ENCODE measurements around the gene EPHA10. TPM values are rescaled to one million over a fixed set of nuclear protein-coding genes. Genes with fewer than 3 reads are reported as not detected.

The EPHA10 gene
- total and polyA plus RNA-seq, 10 donors: 0.02 to 0.43 (median 0.10) TPM; not detected in 3

- Histone ChIP-seq H3K27me3 (replicated peaks in 1 of 7) (peaks cover 0 to 33% (median 0%) of the 10 kb centered on the region in 7 donors), H3K27ac (no peak overlapping the region), H3K4me1 (no peaks in the 10 kb centered on the region), H3K36me3 (no peaks in the 10 kb centered on the region), H3K9me3 (no peaks in the 10 kb centered on the region), H3K4me3 (no peak overlapping the region)
- TF ChIP-seq POLR2A (IDR thresholded peaks at IDR 0.05) (no peak), POLR2AphosphoS5 (IDR thresholded peaks at IDR 0.05) (no peak), CTCF (IDR thresholded peaks at IDR 0.05 in 8 of 11, conservative IDR thresholded peaks at IDR 0.05 in 3 of 11) (no peak)
- WGBS, 5 donors: 68 to 84% (median 81%) methylated on average over 8 to 13 of the region's 13 CpGs
- intact Hi-C loops (cut with DNase I; ENCODE audit: low total_unique reads): no loop called here
- no peak for DNase-seq
Observed at GRCh38 chr1:37719572-37720195, 45.2 kb downstream of the EPHA10 start.

- Histone ChIP-seq H3K36me3 (no peaks in the 10 kb centered on the region), H3K27ac (no peak overlapping the region), H3K9me3 (no peaks in the 10 kb centered on the region), H3K4me3 (no peak overlapping the region), H3K27me3 (replicated peaks in 1 of 7) (peaks cover 0 to 33% (median 0%) of the 10 kb centered on the region in 7 donors), H3K4me1 (no peaks in the 10 kb centered on the region)
- DNase-seq: no peak
- TF ChIP-seq CTCF (IDR thresholded peaks at IDR 0.05 in 8 of 11, conservative IDR thresholded peaks at IDR 0.05 in 3 of 11) (no peak), POLR2A (IDR thresholded peaks at IDR 0.05) (no peak), POLR2AphosphoS5 (IDR thresholded peaks at IDR 0.05) (no peak)
- intact Hi-C loops (cut with DNase I; ENCODE audit: low total_unique reads): no loop called here
- WGBS, 5 donors: 82 to 92% (median 88%) methylated on average over 12 to 15 of the region's 15 CpGs
Observed at GRCh38 chr1:37718901-37719571, 45.9 kb downstream of the EPHA10 start.

GRCh38 chr1:37718181-37718900 is 46.6 kb downstream of the EPHA10 start:
- intact Hi-C loops (cut with DNase I; ENCODE audit: low total_unique reads): no loop called here
- no peaks in the 10 kb centered on the region for H3K36me3 ChIP-seq
- no peak for DNase-seq
- WGBS, 5 donors: 83 to 91% (median 85%) methylated on average over 21 to 26 of the region's 26 CpGs
- H3K27me3 ChIP-seq (replicated peaks in 1 of 7): peaks cover 0 to 33% (median 0%) of the 10 kb centered on the region in 7 donors
- H3K4me1 ChIP-seq: no peaks in the 10 kb centered on the region
- no peaks in the 10 kb centered on the region for H3K9me3 ChIP-seq
- no peak for TF ChIP-seq CTCF (IDR thresholded peaks at IDR 0.05 in 8 of 11, conservative IDR thresholded peaks at IDR 0.05 in 3 of 11)
- TF ChIP-seq POLR2AphosphoS5 (IDR thresholded peaks at IDR 0.05): no peak
- no peak for TF ChIP-seq POLR2A (IDR thresholded peaks at IDR 0.05)
- H3K27ac ChIP-seq: no peak overlapping the region
- H3K4me3 ChIP-seq: no peak overlapping the region

GRCh38 chr1:37717631-37718030 is 47.3 kb downstream of the EPHA10 start:
- WGBS, 5 donors: 72 to 82% (median 79%) methylated on average over 3 to 6 of the region's 6 CpGs; no CpG with 5 or more reads in 1 of the 5 donors
- intact Hi-C loops (cut with DNase I; ENCODE audit: low total_unique reads): no loop called here
- H3K4me3 ChIP-seq: no peak overlapping the region
- no peaks in the 10 kb centered on the region for H3K4me1 ChIP-seq
- no peaks in the 10 kb centered on the region for H3K9me3 ChIP-seq
- H3K27ac ChIP-seq: no peak overlapping the region
- H3K27me3 ChIP-seq (replicated peaks in 1 of 7): peaks cover 0 to 33% (median 0%) of the 10 kb centered on the region in 7 donors
- TF ChIP-seq CTCF (IDR thresholded peaks at IDR 0.05 in 8 of 11, conservative IDR thresholded peaks at IDR 0.05 in 3 of 11) (no peak), POLR2AphosphoS5 (IDR thresholded peaks at IDR 0.05) (no peak), POLR2A (IDR thresholded peaks at IDR 0.05) (no peak)
- no peaks in the 10 kb centered on the region for H3K36me3 ChIP-seq
- DNase-seq: no peak

Measured in spleen (tissue), 11 donors.